Endothelial cell of umbilical vein (primary cell): Measurements from ENCODE around the gene SRCIN1. TPM values are rescaled to one million over a fixed set of nuclear protein-coding genes. Genes with fewer than 3 reads are reported as not detected.

Experiments
- BruUV-seq: library from RNA; stranded (reverse); fragments of 400-500 nt; replicated peaks from 2 replicates; lab custom pipeline; 2021; lab: Mats Ljungman, UMichigan
- CTCF ChIA-PET: fragments of 300-600, 350-600 bp; sonication (Branson Sonifier 250); formaldehyde crosslinking; loops from one replicate; lab custom pipeline; 2021; ENCODE audit warnings: antibody characterized with exemption, inconsistent platforms; lab: Charles Lee
- POLR2A ChIA-PET: fragments of 300-600, 350-600 bp; sonication (Branson Sonifier 250); formaldehyde crosslinking; loops from one replicate; lab custom pipeline; 2021; ENCODE audit warnings: antibody characterized with exemption, inconsistent platforms; lab: Charles Lee
- DNase-seq: peaks from one replicate; pipeline ENCODE4 v3.0.0-alpha.2; 2011; ENCODE audit warnings: low read depth, low spot score
- FAIRE-seq: peaks from 2 replicates; lab custom pipeline; 2011; peaks lifted over from hg19 to GRCh38; lab: Jason Lieb, UNC
- H2AFZ ChIP-seq: 2 replicates; pipeline ENCODE4 v1.6.0; 2012; ENCODE audit warnings: low read depth, low read length, control low read depth, inconsistent platforms
- H3K27ac ChIP-seq: 2 replicates; pipeline ENCODE4 v1.5.1; 2011; ENCODE audit warnings: low read depth, mild to moderate bottlenecking, control low read depth, low read length, moderate library complexity; ENCODE audit not compliant: insufficient read depth
- H3K27me3 ChIP-seq, 2 experiments: 2 replicates each; pipeline versions ENCODE4 v1.6.0 to v1.6.1; 2011; ENCODE audit warnings: low read length in 2 of 2, mixed read lengths in 1 of 2; ENCODE audit not compliant: control insufficient read depth in 2 of 2, insufficient read depth in 2 of 2
- H3K36me3 ChIP-seq, 2 experiments: 2 replicates in 1 of 2; 3 replicates in 1 of 2; pipeline ENCODE4 v1.5.1; 2011; ENCODE audit warnings: low read length in 2 of 2, mild to moderate bottlenecking in 1 of 2, moderate library complexity in 1 of 2; ENCODE audit not compliant: control insufficient read depth in 2 of 2, insufficient read depth in 2 of 2; ENCODE audit errors: extremely low read depth in 1 of 2
- H3K4me1 ChIP-seq: 3 replicates; pipeline ENCODE4 v1.5.1; 2011; ENCODE audit warnings: mild to moderate bottlenecking, low read length; ENCODE audit not compliant: control insufficient read depth, insufficient read depth; ENCODE audit errors: extremely low read depth
- H3K4me2 ChIP-seq: 2 replicates; pipeline ENCODE4 v1.6.1; 2011; ENCODE audit warnings: low read length, control low read depth, mixed read lengths; ENCODE audit not compliant: insufficient read depth
- H3K4me3 ChIP-seq, 3 experiments: fragments of 200-600 bp in 1 of 3; sonication (generic), shearing (Covaris generic) in 1 of 3; replicated peaks in 1 of 3; 2 replicates each; pipeline ENCODE4 v1.5.1; 2011 to 2016; ENCODE audit warnings: control low read depth in 3 of 3, low read length in 3 of 3, mild to moderate bottlenecking in 2 of 3, inconsistent platforms in 1 of 3, low read depth in 1 of 3, moderate library complexity in 1 of 3; ENCODE audit not compliant: insufficient read depth in 1 of 3
- H3K79me2 ChIP-seq: 2 replicates; pipeline ENCODE4 v1.6.0; 2012; ENCODE audit warnings: low read length, inconsistent platforms; ENCODE audit not compliant: control insufficient read depth, insufficient read depth
- H3K9ac ChIP-seq: replicated peaks from 2 replicates; pipeline ENCODE3; 2011; ENCODE audit warnings: low read length, control low read depth; ENCODE audit not compliant: insufficient read depth; ENCODE audit errors: extremely low read depth
- H3K9me1 ChIP-seq: replicated peaks from 3 replicates; pipeline ENCODE4 v1.6.0; 2011; ENCODE audit warnings: mild to moderate bottlenecking, low read length; ENCODE audit not compliant: control insufficient read depth, insufficient read depth; ENCODE audit errors: extremely low read depth
- H3K9me3 ChIP-seq: replicated peaks from 2 replicates; pipeline ENCODE4 v1.5.1; 2012; ENCODE audit warnings: low read length, inconsistent platforms; ENCODE audit not compliant: control insufficient read depth, insufficient read depth
- H4K20me1 ChIP-seq: replicated peaks from 2 replicates; pipeline ENCODE3; 2011; ENCODE audit warnings: mild to moderate bottlenecking, low read length; ENCODE audit not compliant: control insufficient read depth, insufficient read depth; ENCODE audit errors: extremely low read depth
- CTCF ChIP-seq, 2 donors: IDR thresholded peaks; 1 replicate in 1 of 2; 2 replicates in 1 of 2; pipeline ENCODE4 v1.5.1; 2011; ENCODE audit warnings: low read length in 2 of 2, mild to moderate bottlenecking in 2 of 2, moderate library complexity in 2 of 2, control low read depth in 1 of 2, inconsistent platforms in 1 of 2, low read depth in 1 of 2; ENCODE audit not compliant: insufficient read depth in 1 of 2; ENCODE audit errors: extremely low read depth in 1 of 2
- EZH2 ChIP-seq: IDR thresholded peaks from 2 replicates; pipeline ENCODE4 v1.6.1; 2012; ENCODE audit warnings: borderline replicate concordance, low read depth, mild to moderate bottlenecking, moderate library complexity, low read length, inconsistent platforms; ENCODE audit not compliant: severe bottlenecking
- FOS ChIP-seq: IDR thresholded peaks from 2 replicates; pipeline ENCODE4 v1.6.1; 2011; ENCODE audit warnings: mild to moderate bottlenecking, low read length, moderate library complexity, borderline replicate concordance; ENCODE audit not compliant: insufficient read depth
- GATA2 ChIP-seq: IDR thresholded peaks from 2 replicates; pipeline ENCODE4 v1.7.0; 2011; ENCODE audit warnings: low read depth, mild to moderate bottlenecking, moderate library complexity, mixed read lengths, low read length; ENCODE audit not compliant: insufficient read length, insufficient read depth
- JUN ChIP-seq: IDR thresholded peaks from 2 replicates; pipeline ENCODE4 v1.6.1; 2011; ENCODE audit warnings: borderline replicate concordance, low read depth; ENCODE audit not compliant: insufficient read length, insufficient read depth
- MAX ChIP-seq: IDR thresholded peaks from 2 replicates; pipeline ENCODE4 v1.6.1; 2011; ENCODE audit not compliant: insufficient read depth, insufficient read length
- MYC ChIP-seq: IDR thresholded peaks from one replicate; pipeline ENCODE4 v1.6.1; 2011; ENCODE audit warnings: mild to moderate bottlenecking, low read depth, low read length
- POLR2A ChIP-seq: IDR thresholded peaks from 2 replicates; pipeline ENCODE4 v1.6.1; 2012; ENCODE audit warnings: low read depth, mild to moderate bottlenecking, control low read depth, low read length
- POLR2AphosphoS5 ChIP-seq: IDR thresholded peaks from 2 replicates; pipeline ENCODE4 v1.6.1; 2012; ENCODE audit warnings: low read depth, mild to moderate bottlenecking, control low read depth, low read length, moderate library complexity; ENCODE audit not compliant: insufficient read depth
- dilution Hi-C: fragments of 300-500 bp; cut with MboI; formaldehyde crosslinking; loops from one replicate; pipeline ENCODE4 v1.15.0; 2019; ENCODE audit warnings: low sequenced_read_pairs; ENCODE audit not compliant: extremely low pct_ligation_motif_present
- intact Hi-C: fragments of 100-400 bp; cut with micrococcal nuclease; formaldehyde crosslinking; loops from one replicate; pipeline ENCODE4 v1.10.0; 2022
- polyA plus RNA-seq, 4 experiments: library from polyadenylated mRNA; depleted of rRNA in 3 of 4; stranded (reverse) in 3 of 4; unstranded in 1 of 4; fragments of >200 nt; gene quantifications; 2 replicates each; pipeline versions ENCODE4 v1.2.1 to v1.2.3, GENCODE V29; 2011 to 2012; ENCODE audit warnings: missing spikeins in 1 of 4
- total RNA-seq: library from RNA; stranded (reverse); gene quantifications from 2 replicates; pipeline ENCODE4 v1.2.3, GENCODE V29; 2021

The SRCIN1 gene
- total and polyA plus RNA-seq, 2 donors (not counting 3 experiments of a cell fraction or from before 2014, with no cell fraction given) = 0.15 to 0.35 TPM

GRCh38 chr17:38538906-38539305 is 66.8 kb downstream of the SRCIN1 start:
- Histone ChIP-seq H3K9me1 (no peaks in the 10 kb centered on the region), H3K4me1 (no peaks in the 10 kb centered on the region), H3K4me3 (no peak overlapping the region), H3K79me2 (no peaks in the 10 kb centered on the region), H3K9ac (no peak overlapping the region), H4K20me1 (no peaks in the 10 kb centered on the region), H3K27ac (no peak overlapping the region), H3K4me2 (no peak overlapping the region), H3K9me3 (no peaks in the 10 kb centered on the region), H2AFZ (no peak overlapping the region), H3K36me3 (no peaks in the 10 kb centered on the region), H3K27me3 (no peaks in the 10 kb centered on the region)
- intact Hi-C loops (no loop called here), dilution Hi-C loops (no loop called here)
- no TSS peak for BruUV-seq
- POLR2A ChIA-PET = no interaction called here
- TF ChIP-seq JUN (no peak), MAX (no peak)
- DNase-seq = no peak
- no peak for FAIRE-seq
- CTCF ChIA-PET = interaction anchor here (2.1 to 5.2 kb wide), 3 partner anchors 20 to 124 kb away, joined by 6 to 72 read pairs (median 36); no protein-coding TSS in a partner anchor

- no peaks in the 10 kb centered on the region for H4K20me1 ChIP-seq
- no peak overlapping the region for H3K4me2 ChIP-seq
- H3K36me3 ChIP-seq = no peaks in the 10 kb centered on the region
- no peaks in the 10 kb centered on the region for H3K4me1 ChIP-seq
- no peak overlapping the region for H3K9ac ChIP-seq
- POLR2A ChIA-PET = no interaction called here
- CTCF ChIA-PET = interaction anchor here (0.9 to 5.2 kb wide), 18 partner anchors 12 to 187 kb away, joined by 3 to 72 read pairs (median 4); no protein-coding TSS in a partner anchor
- H3K27me3 ChIP-seq = no peaks in the 10 kb centered on the region
- no peaks in the 10 kb centered on the region for H3K9me3 ChIP-seq
- H3K79me2 ChIP-seq = no peaks in the 10 kb centered on the region
- BruUV-seq = no TSS peak
- no peak overlapping the region for H2AFZ ChIP-seq
- no peak overlapping the region for H3K27ac ChIP-seq
- no peak for TF ChIP-seq MAX
- no peak for TF ChIP-seq MYC
- no peak for TF ChIP-seq CTCF (IDR thresholded peaks at IDR 0.05; ENCODE audit: extremely low read depth in 1 of 2, insufficient read depth in 1 of 2, low read depth in 1 of 2, low read length in 2 of 2)
- no peak for TF ChIP-seq EZH2
- no peak for TF ChIP-seq FOS
- no peak for TF ChIP-seq GATA2
- no peak for TF ChIP-seq JUN
- no peak for TF ChIP-seq POLR2A
- no peak for TF ChIP-seq POLR2AphosphoS5
- DNase-seq = no peak
- dilution Hi-C loops (no loop called here), intact Hi-C loops (loop anchor here (1.0 kb wide), 1 partner anchor 111 kb away; no protein-coding TSS in a partner anchor)
- no peak for FAIRE-seq
- H3K9me1 ChIP-seq = no peaks in the 10 kb centered on the region
- H3K4me3 ChIP-seq = no peak overlapping the region
Observed at GRCh38 chr17:38536661-38537060, 69.1 kb downstream of the SRCIN1 start.
